GM10266 (cell line): Measurements from ENCODE around the gene ZCCHC7.
A peak's percentile ranks its signal among the peaks of the same experiment; 100 is the strongest.

Experiments
- DNase-seq: peaks from one replicate; pipeline ENCODE4 v3.0.0; 2012; ENCODE audit errors: extremely low spot score
- CTCF ChIP-seq: IDR thresholded peaks from 2 replicates; pipeline ENCODE4 v1.5.1; 2012; ENCODE audit warnings: mild to moderate bottlenecking, low read depth; ENCODE audit not compliant: control insufficient read depth, insufficient read depth; ENCODE audit errors: missing control alignments

ZCCHC7 gene

DNA sequence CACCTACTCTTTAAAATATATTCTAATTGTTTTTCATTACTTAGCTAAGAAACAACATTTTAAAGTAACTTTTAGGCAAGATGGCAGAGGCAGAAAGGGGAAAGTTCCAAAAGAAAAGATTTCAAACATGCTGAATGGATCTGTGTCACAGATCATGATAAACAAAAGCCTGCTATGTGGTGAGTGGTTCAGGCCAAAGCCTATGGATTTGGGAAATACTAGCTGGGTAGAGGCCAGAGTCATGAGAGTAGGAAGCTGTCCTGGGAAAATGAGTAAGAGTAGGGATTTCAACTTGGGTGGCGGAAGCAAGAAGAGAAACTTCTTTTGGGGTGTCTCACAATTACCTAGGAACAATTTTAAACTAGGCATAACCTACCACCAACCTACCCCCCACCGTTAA lies 233.4 kb downstream of the ZCCHC7 start:
- DNase-seq = no peak
- no peak for TF ChIP-seq CTCF

GRCh38 chr9:37362430-37362829 lies 242.1 kb downstream of the ZCCHC7 start:
- no peak for TF ChIP-seq CTCF
- no peak for DNase-seq

- no peak for DNase-seq
- no peak for TF ChIP-seq CTCF
Measured at GRCh38 chr9:37363124-37363523, 242.8 kb downstream of the ZCCHC7 start.

- DNase-seq = no peak
- no peak for TF ChIP-seq CTCF
Measured at GRCh38 chr9:37364136-37364535, 243.8 kb downstream of the ZCCHC7 start.

DNA sequence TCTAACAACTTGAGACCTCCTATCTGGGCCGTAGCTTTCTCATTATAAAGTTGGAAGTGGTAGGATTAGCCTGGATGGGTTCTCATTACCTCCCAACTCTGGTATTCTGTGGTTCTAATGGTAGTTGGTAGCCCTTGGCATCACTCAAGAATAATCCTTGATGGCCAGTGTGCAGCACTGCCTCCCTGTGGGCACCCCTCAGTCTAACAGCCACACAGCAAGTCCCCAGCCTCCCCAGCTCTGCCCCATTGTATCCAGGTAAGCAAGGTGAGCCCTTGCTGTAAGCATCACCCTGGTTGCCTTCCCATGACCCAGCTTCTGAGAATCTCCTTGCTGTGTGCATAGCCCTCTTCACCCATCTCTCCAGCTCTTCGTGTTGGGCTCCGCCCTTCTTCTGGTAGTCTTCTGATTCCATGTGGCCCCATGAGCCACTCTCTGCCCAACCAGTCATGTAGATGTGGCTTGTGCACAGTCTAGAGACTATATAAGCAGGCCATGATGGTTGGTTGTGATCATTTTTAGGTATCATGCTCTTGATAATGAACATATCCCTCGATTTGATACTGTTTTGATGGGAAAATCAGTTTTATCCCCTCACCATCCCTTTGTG lies 244.5 kb downstream of the ZCCHC7 start:
- peak; percentile 55 for TF ChIP-seq CTCF
- no peak for DNase-seq

- no peak for TF ChIP-seq CTCF
- peak; percentile 43 for DNase-seq
Measured at GRCh38 chr9:37369671-37370070, 249.3 kb downstream of the ZCCHC7 start.

DNA sequence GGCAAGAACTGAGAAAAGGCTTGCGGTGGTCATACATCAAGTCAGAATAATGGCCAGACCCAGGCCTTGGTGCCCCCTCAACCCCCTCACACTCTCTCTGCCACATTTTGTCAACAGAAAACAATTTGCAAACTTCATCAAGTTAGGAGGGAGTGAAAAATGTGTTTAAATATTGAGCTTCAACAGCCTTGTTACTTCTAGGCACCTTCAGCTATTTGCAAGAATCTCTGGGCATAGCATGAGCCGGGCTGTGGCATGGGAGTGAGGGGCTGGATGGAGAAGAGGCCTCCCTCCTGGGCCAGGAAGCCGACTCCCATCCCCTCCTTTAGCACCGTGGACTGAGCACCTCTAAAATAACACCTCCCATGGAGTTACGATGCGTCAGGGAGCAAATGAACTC lies 249.9 kb downstream of the ZCCHC7 start:
- TF ChIP-seq CTCF = no peak
- no peak for DNase-seq
